ENCODE measurements around the gene FGF21.
A peak's percentile ranks its signal among the peaks of the same experiment; 100 is the strongest.
"Not testable (repeated sequence)": the region's sequence is repeated elsewhere in the genome, so short reads cannot be mapped to it uniquely, and the experiment has no call there.

Gene FGF21

DNA sequence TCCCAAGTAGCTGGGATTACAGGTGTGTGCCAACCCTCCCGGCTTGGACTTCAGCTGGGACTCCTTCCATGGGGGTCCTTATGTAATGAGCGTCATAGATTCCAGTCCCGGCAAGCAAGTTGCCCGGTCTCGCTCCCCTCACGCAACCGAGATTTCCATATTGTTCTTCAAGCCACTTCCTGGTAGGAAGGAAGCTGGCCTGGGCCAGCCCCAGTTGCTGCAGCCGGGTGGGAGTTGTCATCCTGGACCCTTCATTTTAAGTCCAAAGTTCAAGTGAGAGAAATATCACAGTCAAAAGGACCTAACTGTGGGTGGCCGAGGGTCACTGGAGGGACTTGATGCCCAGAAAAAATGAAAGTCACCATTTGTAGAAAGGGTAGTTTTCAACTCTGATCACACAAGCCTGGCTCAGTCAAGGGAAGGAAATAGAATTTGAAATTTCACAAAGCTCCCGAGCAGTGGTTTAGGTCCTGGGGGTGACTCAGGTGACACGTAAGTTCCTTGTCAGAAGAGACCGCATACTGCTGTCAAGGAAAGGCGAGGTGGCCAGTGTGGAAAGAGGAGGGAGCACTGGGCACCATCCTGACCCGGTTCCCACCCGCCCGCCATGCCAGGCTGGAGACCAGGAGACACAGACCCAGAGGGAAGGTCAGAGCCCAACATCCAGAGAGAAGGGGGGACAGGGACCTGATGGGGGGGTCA is 5.3 kb downstream of the FGF21 start (continued):
- TF ChIP-seq ZNF600 (tag by site-specific recombination; IDR thresholded peaks at IDR 0.05) (no peak), ZNF404 (tag by site-specific recombination; IDR thresholded peaks at IDR 0.05) (no peak), ZXDB (tag by site-specific recombination; IDR thresholded peaks at IDR 0.05) (no peak), ZNF777 (tag by site-specific recombination; IDR thresholded peaks at IDR 0.05; ENCODE audit: borderline replicate concordance) (no peak), ZNF10 (tag by site-specific recombination; IDR thresholded peaks at IDR 0.05) (no peak)
- TF ChIP-seq, protein P1, sequence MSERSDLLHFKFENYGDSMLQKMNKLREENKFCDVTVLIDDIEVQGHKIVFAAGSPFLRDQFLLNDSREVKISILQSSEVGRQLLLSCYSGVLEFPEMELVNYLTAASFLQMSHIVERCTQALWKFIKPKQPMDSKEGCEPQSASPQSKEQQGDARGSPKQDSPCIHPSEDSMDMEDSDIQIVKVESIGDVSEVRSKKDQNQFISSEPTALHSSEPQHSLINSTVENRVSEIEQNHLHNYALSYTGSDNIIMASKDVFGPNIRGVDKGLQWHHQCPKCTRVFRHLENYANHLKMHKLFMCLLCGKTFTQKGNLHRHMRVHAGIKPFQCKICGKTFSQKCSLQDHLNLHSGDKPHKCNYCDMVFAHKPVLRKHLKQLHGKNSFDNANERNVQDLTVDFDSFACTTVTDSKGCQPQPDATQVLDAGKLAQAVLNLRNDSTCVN (tag by site-specific recombination; optimal IDR thresholded peaks at IDR 0.05), result no peak
- TF ChIP-seq, protein P2, sequence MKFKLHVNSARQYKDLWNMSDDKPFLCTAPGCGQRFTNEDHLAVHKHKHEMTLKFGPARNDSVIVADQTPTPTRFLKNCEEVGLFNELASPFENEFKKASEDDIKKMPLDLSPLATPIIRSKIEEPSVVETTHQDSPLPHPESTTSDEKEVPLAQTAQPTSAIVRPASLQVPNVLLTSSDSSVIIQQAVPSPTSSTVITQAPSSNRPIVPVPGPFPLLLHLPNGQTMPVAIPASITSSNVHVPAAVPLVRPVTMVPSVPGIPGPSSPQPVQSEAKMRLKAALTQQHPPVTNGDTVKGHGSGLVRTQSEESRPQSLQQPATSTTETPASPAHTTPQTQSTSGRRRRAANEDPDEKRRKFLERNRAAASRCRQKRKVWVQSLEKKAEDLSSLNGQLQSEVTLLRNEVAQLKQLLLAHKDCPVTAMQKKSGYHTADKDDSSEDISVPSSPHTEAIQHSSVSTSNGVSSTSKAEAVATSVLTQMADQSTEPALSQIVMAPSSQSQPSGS (tag by site-specific recombination; IDR thresholded peaks at IDR 0.05; ENCODE audit: low read depth), result no peak

DNA sequence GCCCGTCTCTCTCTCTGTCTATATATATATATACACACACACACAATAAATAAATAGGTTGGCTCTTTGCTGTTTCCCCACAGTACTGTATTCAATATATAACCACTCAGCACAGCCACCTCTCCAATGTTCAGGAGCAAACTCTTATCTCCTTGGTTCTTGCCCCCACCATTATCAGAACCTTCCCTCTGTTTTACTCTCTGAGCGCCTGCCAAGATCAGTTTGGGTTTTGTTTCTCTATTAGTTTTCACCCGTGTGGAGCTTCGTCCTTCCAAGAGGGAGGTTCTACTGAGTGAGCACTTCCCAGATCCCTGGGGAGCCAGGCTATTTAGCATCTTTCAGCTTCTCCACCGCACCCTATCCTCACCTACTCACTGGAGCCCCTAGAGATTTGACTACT is 10.5 kb downstream of the FGF21 start:
- POLR2A ChIA-PET; H3K4me1 ChIP-seq (ENCODE audit: control insufficient read depth, insufficient read depth, low read length); H3K27ac ChIP-seq (ENCODE audit: extremely low read depth, low read depth, low read length); H3K9me3 ChIP-seq (ENCODE audit: control insufficient read depth, insufficient read depth, low read depth, low read length); H3K4me3 ChIP-seq (ENCODE audit: low read depth, low read length); H3K36me3 ChIP-seq (ENCODE audit: control insufficient read depth in 2 of 2, insufficient read depth in 1 of 2, low read length in 2 of 2): not testable (repeated sequence)
- CTCF ChIA-PET, result interaction anchor here (0.6 to 3.6 kb wide), 4 partner anchors 18 to 205 kb away, joined by 3 to 13 read pairs (median 4); no protein-coding TSS in a partner anchor

DNA sequence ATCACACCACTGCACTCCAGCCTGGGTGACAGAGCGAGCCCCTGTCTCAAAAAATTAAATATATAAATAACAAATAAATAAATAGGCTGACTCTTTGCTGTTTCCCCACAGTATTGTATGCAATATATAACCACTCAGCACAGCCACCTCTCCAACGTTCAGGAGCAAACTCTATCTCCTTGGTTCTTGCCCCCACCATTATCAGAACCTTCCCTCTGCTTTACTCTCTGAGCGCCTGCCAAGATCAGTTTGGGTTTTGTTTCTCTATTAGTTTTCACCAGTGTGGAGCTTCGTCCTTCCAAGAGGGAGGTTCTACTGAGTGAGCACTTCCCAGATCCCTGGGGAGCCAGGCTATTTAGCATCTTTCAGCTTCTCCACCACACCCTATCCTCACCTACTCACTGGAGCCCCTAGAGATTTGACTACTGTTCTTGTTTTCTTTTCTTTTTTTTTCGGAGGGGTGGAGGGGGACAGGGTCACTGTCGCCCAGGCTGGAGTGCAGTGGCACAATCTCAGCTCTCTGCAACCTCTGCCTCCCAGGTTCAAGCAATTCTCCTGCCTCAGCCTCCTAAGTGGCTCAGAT is 12.9 kb downstream of the FGF21 start:
- H3K27ac ChIP-seq (ENCODE audit: extremely low read depth, low read depth, low read length); H3K9me3 ChIP-seq (ENCODE audit: control insufficient read depth, insufficient read depth, low read depth, low read length); H3K4me1 ChIP-seq (ENCODE audit: control insufficient read depth, insufficient read depth, low read length); H3K4me3 ChIP-seq (ENCODE audit: low read depth, low read length); H3K36me3 ChIP-seq (ENCODE audit: control insufficient read depth in 2 of 2, insufficient read depth in 1 of 2, low read length in 2 of 2): not testable (repeated sequence)
- ChIA-PET POLR2A (interaction anchor here (0.7 kb wide), 1 partner anchor 31 kb away, joined by 6 read pairs; no protein-coding TSS in a partner anchor), CTCF (interaction anchor here (0.7 to 1.2 kb wide), 3 partner anchors 20 to 86 kb away, joined by 3 to 5 read pairs (median 3); no protein-coding TSS in a partner anchor)
- TF ChIP-seq KLF1 (tag by site-specific recombination; IDR thresholded peaks at IDR 0.05), result peak; percentile 86
- TF ChIP-seq, protein P3, sequence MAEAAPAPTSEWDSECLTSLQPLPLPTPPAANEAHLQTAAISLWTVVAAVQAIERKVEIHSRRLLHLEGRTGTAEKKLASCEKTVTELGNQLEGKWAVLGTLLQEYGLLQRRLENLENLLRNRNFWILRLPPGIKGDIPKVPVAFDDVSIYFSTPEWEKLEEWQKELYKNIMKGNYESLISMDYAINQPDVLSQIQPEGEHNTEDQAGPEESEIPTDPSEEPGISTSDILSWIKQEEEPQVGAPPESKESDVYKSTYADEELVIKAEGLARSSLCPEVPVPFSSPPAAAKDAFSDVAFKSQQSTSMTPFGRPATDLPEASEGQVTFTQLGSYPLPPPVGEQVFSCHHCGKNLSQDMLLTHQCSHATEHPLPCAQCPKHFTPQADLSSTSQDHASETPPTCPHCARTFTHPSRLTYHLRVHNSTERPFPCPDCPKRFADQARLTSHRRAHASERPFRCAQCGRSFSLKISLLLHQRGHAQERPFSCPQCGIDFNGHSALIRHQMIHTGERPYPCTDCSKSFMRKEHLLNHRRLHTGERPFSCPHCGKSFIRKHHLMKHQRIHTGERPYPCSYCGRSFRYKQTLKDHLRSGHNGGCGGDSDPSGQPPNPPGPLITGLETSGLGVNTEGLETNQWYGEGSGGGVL (tag by site-specific recombination; IDR thresholded peaks at IDR 0.05), result peak; percentile 34; the same call in 1 of the 2 replicates
- peak; percentile 56; the same call in 1 of the 2 replicates for TF ChIP-seq ZNF394 (tag by site-specific recombination; IDR thresholded peaks at IDR 0.05; ENCODE audit: borderline replicate concordance)

DNA sequence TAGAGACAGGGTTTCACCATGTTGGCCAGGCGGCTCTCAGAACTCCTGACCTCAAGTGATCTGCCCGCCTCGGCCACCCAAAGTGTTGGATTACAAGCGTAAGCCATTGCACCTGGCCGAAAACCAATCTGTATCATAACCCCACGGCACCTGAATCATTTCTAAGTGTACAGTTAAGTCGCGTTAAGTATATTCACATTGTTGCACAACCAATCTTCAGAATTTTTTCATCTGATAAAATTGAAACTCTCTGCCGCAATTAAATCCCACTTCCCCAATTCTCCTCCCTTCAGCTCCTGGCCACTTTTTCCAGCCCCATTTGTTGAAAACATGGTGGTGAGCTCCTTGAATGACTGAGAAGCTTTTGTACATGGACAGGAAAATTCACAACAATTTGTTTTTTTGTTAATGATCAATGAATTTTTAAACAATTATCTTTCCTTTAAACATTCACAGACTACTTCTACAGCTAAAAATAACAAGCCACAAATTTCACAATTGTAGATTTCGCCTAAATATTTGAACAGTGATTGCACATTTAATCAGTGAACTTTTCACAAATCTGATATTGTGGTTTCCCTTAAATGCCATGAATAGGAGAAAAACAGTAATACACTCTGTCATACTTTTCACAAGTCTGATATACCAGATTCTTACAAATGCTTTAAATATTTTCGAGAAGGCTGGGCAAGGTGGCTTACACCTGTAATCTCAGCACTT is 13.8 kb downstream of the FGF21 start:
- ChIA-PET CTCF (interaction anchor here (0.6 to 1.7 kb wide), 4 partner anchors 19 to 224 kb away, joined by 3 to 9 read pairs (median 4); partner anchors contain the start of gene GYS1), POLR2A (no interaction called here)
- H3K4me3 ChIP-seq (ENCODE audit: low read depth, low read length), result no peak overlapping the region
- H3K9me3 ChIP-seq (ENCODE audit: control insufficient read depth, insufficient read depth, low read depth, low read length), result no peaks in the 10 kb centered on the region
- no peaks in the 10 kb centered on the region for H3K36me3 ChIP-seq (ENCODE audit: control insufficient read depth in 2 of 2, insufficient read depth in 1 of 2, low read length in 2 of 2)
- H3K4me1 ChIP-seq (ENCODE audit: control insufficient read depth, insufficient read depth, low read length), result no peaks in the 10 kb centered on the region
- no peak overlapping the region for H3K27ac ChIP-seq (ENCODE audit: extremely low read depth, low read depth, low read length)
- no peak for TF ChIP-seq TRIM28 (IDR thresholded peaks at IDR 0.05; ENCODE audit: borderline replicate concordance, low read length)
- no peak for TF ChIP-seq KLF1 (tag by site-specific recombination; IDR thresholded peaks at IDR 0.05)
- no peak for TF ChIP-seq ZNF555 (tag by site-specific recombination; conservative IDR thresholded peaks at IDR 0.05)
- TF ChIP-seq, protein P3 (tag by site-specific recombination; IDR thresholded peaks at IDR 0.05), result no peak
- no peak for TF ChIP-seq KLF9 (tag by site-specific recombination; IDR thresholded peaks at IDR 0.05; ENCODE audit: low read depth)
- TF ChIP-seq ZNF37A (tag by site-specific recombination; IDR thresholded peaks at IDR 0.05), result no peak
- TF ChIP-seq, protein P4, sequence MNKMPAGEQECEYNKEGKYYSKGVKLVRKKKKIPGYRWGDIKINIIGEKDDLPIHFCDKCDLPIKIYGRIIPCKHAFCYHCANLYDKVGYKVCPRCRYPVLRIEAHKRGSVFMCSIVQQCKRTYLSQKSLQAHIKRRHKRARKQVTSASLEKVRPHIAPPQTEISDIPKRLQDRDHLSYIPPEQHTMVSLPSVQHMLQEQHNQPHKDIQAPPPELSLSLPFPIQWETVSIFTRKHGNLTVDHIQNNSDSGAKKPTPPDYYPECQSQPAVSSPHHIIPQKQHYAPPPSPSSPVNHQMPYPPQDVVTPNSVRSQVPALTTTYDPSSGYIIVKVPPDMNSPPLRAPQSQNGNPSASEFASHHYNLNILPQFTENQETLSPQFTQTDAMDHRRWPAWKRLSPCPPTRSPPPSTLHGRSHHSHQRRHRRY (tag by site-specific recombination; IDR thresholded peaks at IDR 0.05), result no peak
- TF ChIP-seq FEZF1 (tag by site-specific recombination; IDR thresholded peaks at IDR 0.05), result no peak
- TF ChIP-seq, protein P2 (tag by site-specific recombination; IDR thresholded peaks at IDR 0.05; ENCODE audit: low read depth), result no peak
